K562 (cell line): ENCODE data around the gene DNAJB4.

Experiments used
- CTCF ChIP-seq, 3 experiments: IDR thresholded peaks in 2 of 3; conservative IDR thresholded peaks in 1 of 3; 2 replicates each; pipeline ENCODE4 v1.5.1; 2011 to 2012; ENCODE audit warnings: low read length in 3 of 3, mild to moderate bottlenecking in 3 of 3, control low read depth in 2 of 3, improper control_type of control experiment in 1 of 3, inconsistent platforms in 1 of 3, low read depth in 1 of 3, mixed read lengths in 1 of 3, moderate library complexity in 1 of 3; ENCODE audit not compliant: insufficient read depth in 2 of 3
- MAFK ChIP-seq: IDR thresholded peaks from 2 replicates; pipeline ENCODE4 v1.6.1; 2011; ENCODE audit warnings: low read length, improper control_type of control experiment

- no peak for TF ChIP-seq MAFK
- no peak for TF ChIP-seq CTCF (IDR thresholded peaks at IDR 0.05 in 2 of 3, conservative IDR thresholded peaks at IDR 0.05 in 1 of 3; ENCODE audit: insufficient read depth in 2 of 3, low read depth in 1 of 3, low read length in 3 of 3)
Observed at GRCh38 chr1:78038071-78038470, 33.3 kb downstream of the DNAJB4 start.
